Heart left ventricle (tissue), 16 donors: ENCODE measurements around the gene SH3TC1. TPM values are rescaled to one million over a fixed set of nuclear protein-coding genes. Genes with fewer than 3 reads are reported as not detected.
A peak's percentile ranks its signal among the peaks of the same experiment; 100 is the strongest.

Experiments
- ATAC-seq, 4 donors: fragments of 200-7000 bp; cut with Tn5 transposase; one replicate each; pipeline ENCODE4 v1.9.1; 2020 to 2022; ENCODE audit warnings: moderate library complexity in 4 of 4, mild to moderate bottlenecking in 3 of 4, moderate number of reproducible peaks in 1 of 4
- DNase-seq, 5 donors: peaks; one replicate each; pipeline ENCODE4 v3.0.0-alpha.2; 2020
- H3K27ac ChIP-seq, 12 donors: fragments of 200-600 bp; sonication (generic) in 4 of 12; one replicate each; pipeline versions ENCODE4 v1.5.0 to v1.8.0; 2016 to 2022; ENCODE audit warnings: mild to moderate bottlenecking in 2 of 12
- H3K27me3 ChIP-seq, 9 donors: fragments of 200-600 bp; sonication (generic) in 2 of 9; one replicate each; pipeline versions ENCODE4 v1.5.1 to v1.8.0; 2016 to 2022; ENCODE audit warnings: mild to moderate bottlenecking in 3 of 9
- H3K36me3 ChIP-seq, 9 donors: fragments of 200-600 bp; sonication (generic) in 2 of 9; one replicate each; pipeline versions ENCODE4 v1.5.0 to v1.8.0; 2018 to 2022; ENCODE audit warnings: mild to moderate bottlenecking in 2 of 9
- H3K4me1 ChIP-seq, 12 donors: fragments of 200-600 bp; sonication (generic) in 4 of 12; one replicate each; pipeline versions ENCODE4 v1.5.0 to v1.8.0; 2016 to 2022; ENCODE audit warnings: mild to moderate bottlenecking in 3 of 12
- H3K4me3 ChIP-seq, 12 donors: fragments of 200-600 bp; sonication (generic) in 4 of 12; one replicate each; pipeline versions ENCODE4 v1.5.0 to v1.8.0; 2017 to 2022; ENCODE audit warnings: mild to moderate bottlenecking in 9 of 12, moderate library complexity in 4 of 12
- H3K9me3 ChIP-seq, 12 donors: fragments of 200-600 bp; sonication (generic) in 4 of 12; one replicate each; pipeline versions ENCODE4 v1.5.0 to v1.8.0; 2016 to 2022; ENCODE audit warnings: mild to moderate bottlenecking in 1 of 12
- POLR2A ChIP-seq, 2 donors: fragments of 450-650 bp; IDR thresholded peaks; one replicate each; pipeline ENCODE4 v1.6.1; 2017; ENCODE audit warnings: antibody characterized with exemption in 2 of 2, mild to moderate bottlenecking in 2 of 2, moderate library complexity in 2 of 2
- WGBS, 4 donors: extraction: QIAGEN DNeasy Blood & Tissue Kit in 2 of 4; methylation state at CpG; one replicate each; pipeline versions ENCODE4 v1.1.5 to v1.1.7; 2013 to 2018; 5-methylcytosine and 5-hydroxymethylcytosine counted together
- intact Hi-C, 10 donors: fragments of 100-400 bp; cut with DNase I; formaldehyde crosslinking; loops; one replicate each; pipeline versions ENCODE4 v1.11.1 to v1.14.2; 2022
- polyA plus RNA-seq, 2 donors: library from polyadenylated mRNA; stranded (reverse); fragments of 200-250 nt; gene quantifications; one replicate each; pipeline ENCODE4 v1.2.3, GENCODE V29; 2013
- total RNA-seq, 9 donors: library from RNA; depleted of rRNA in 2 of 9; stranded (reverse); fragments of >200 nt in 2 of 9; fragmentation: NEBNext Ultra II Directional in 3 of 9; extraction: Animal tissue kit (Norgen Biotek cat#: 25700) in 3 of 9; gene quantifications; one replicate each; pipeline versions ENCODE4 v1.1.0 to v1.2.4, GENCODE V29; 2016 to 2023
- TF ChIP-seq, protein P1 (sequence below), 12 donors: fragments of 200-600 bp; sonication (generic) in 4 of 12; IDR thresholded peaks; one replicate each; pipeline versions ENCODE4 v1.5.0 to v1.8.0; 2018 to 2022; ENCODE audit warnings: antibody characterized with exemption in 12 of 12, mild to moderate bottlenecking in 5 of 12
- donor health status: ischemic (EF 13 %, LVEDD 7.1; RV severe dilation, severe dysfunction).
- donor health status: healthy with polysubstance abuse.
- donor health status: DM: no; HTN: yes; CAD: no.
- donor health status: DM: no; HTN: no; CAD: no.
- donor health status: ischemic (EF 25% LVEDD 6.9; RV normal size, moderate dysfunction).
- donor health status: ischemic (EF 25% LVEDD 5.7; RV mildly dilated, moderate dysfunction).
- donor health status: healthy.
- donor health status: DM: yes; HTN: yes; CAD: no.
- donor health status: ischemic (EF 35%, LVEDD 5.7; RV mildly dilated, moderate dysfunction).
- donor health status: nonischemic (EF 11% LVEDD 7.7; RV severe dilation, severe dysfunction).
- donor health status: DM: yes; HTN: yes; CAD: no.
- donor health status: PGD.
- donor health status: ischemic (EF 29% LVEDD 5.4; RV normal size, mild dysfunction).
- donor health status: nonischemic (EF 23%, LVEDD 6.1; RV moderate dilation, normal function).

SH3TC1 gene
- total and polyA plus RNA-seq, 11 donors: 5.8 to 45.9 (median 10.9) TPM

DNA sequence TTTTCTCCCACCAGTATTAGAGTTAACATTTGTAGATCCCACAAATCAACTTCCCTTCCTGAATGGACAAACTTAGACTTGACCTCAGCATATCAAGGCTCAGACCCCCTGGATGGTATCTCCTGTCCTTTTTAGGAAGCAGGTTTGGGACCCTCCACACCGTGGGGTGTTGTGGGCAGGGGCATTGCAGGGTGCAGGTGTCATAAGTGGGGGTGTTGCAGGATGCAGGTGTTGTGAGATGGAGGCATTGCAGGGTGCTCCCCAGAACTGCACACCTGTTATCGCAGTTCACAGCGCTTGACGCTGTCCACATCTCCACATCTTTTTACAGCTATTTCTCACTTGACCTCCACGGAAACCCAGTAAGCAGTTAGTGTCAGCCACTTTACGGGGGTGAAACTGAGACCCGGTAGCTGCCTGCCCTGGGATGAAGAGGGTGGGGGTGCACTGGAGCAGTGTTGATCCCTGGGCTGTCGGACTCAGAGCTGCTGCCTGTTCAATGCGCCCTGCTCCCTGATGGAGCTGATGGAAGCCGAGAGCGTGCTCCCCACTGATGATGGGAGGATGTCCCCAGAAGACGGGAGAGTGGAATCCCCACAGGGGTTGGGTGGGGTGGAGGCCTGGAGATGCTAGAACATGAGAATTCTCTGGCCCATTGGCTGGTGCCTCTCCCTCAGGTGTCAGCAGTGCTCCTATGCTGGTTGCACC lies 25.3 kb downstream of the SH3TC1 start:
- 86 to 91% (median 88%) methylated on average over 12 of the region's 12 CpGs for WGBS, 4 donors
- TF ChIP-seq POLR2A (IDR thresholded peaks at IDR 0.05): no peak
- TF ChIP-seq, protein P1, sequence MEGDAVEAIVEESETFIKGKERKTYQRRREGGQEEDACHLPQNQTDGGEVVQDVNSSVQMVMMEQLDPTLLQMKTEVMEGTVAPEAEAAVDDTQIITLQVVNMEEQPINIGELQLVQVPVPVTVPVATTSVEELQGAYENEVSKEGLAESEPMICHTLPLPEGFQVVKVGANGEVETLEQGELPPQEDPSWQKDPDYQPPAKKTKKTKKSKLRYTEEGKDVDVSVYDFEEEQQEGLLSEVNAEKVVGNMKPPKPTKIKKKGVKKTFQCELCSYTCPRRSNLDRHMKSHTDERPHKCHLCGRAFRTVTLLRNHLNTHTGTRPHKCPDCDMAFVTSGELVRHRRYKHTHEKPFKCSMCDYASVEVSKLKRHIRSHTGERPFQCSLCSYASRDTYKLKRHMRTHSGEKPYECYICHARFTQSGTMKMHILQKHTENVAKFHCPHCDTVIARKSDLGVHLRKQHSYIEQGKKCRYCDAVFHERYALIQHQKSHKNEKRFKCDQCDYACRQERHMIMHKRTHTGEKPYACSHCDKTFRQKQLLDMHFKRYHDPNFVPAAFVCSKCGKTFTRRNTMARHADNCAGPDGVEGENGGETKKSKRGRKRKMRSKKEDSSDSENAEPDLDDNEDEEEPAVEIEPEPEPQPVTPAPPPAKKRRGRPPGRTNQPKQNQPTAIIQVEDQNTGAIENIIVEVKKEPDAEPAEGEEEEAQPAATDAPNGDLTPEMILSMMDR (IDR thresholded peaks at IDR 0.05): no peak
- ATAC-seq (no peak), DNase-seq (peak in 1 of 5 donors; percentile 26)
- Histone ChIP-seq H3K36me3 (peaks cover 0 to 79% (median 13%) of the 10 kb centered on the region in 9 donors), H3K4me3 (no peak overlapping the region), H3K27me3 (no peaks in the 10 kb centered on the region), H3K4me1 (peaks cover 0 to 63% (median 9%) of the 10 kb centered on the region in 12 donors), H3K27ac (no peak overlapping the region), H3K9me3 (peaks cover 0 to 5% (median 0%) of the 10 kb centered on the region in 12 donors)
- intact Hi-C loops: loop anchor here in 2 of 10 donors (10.0 kb wide), 1 partner anchor 50 kb away; no protein-coding TSS in a partner anchor

GRCh38 chr4:8224975-8225625 lies 26.0 kb downstream of the SH3TC1 start:
- peaks cover 0 to 5% (median 0%) of the 10 kb centered on the region in 12 donors for H3K9me3 ChIP-seq
- intact Hi-C loops: loop anchor here in 2 of 10 donors (10.0 kb wide), 1 partner anchor 50 kb away; no protein-coding TSS in a partner anchor
- DNase-seq (peak in 1 of 5 donors; percentile 43), ATAC-seq (no peak)
- peaks cover 0 to 60% (median 9%) of the 10 kb centered on the region in 12 donors for H3K4me1 ChIP-seq
- TF ChIP-seq POLR2A (IDR thresholded peaks at IDR 0.05): no peak
- TF ChIP-seq, protein P1 (IDR thresholded peaks at IDR 0.05): no peak
- no peak overlapping the region for H3K27ac ChIP-seq
- peaks cover 0 to 72% (median 13%) of the 10 kb centered on the region in 9 donors for H3K36me3 ChIP-seq
- no peak overlapping the region for H3K4me3 ChIP-seq
- no peaks in the 10 kb centered on the region for H3K27me3 ChIP-seq
- 68 to 89% (median 82%) methylated on average over 12 of the region's 12 CpGs for WGBS, 4 donors

DNA sequence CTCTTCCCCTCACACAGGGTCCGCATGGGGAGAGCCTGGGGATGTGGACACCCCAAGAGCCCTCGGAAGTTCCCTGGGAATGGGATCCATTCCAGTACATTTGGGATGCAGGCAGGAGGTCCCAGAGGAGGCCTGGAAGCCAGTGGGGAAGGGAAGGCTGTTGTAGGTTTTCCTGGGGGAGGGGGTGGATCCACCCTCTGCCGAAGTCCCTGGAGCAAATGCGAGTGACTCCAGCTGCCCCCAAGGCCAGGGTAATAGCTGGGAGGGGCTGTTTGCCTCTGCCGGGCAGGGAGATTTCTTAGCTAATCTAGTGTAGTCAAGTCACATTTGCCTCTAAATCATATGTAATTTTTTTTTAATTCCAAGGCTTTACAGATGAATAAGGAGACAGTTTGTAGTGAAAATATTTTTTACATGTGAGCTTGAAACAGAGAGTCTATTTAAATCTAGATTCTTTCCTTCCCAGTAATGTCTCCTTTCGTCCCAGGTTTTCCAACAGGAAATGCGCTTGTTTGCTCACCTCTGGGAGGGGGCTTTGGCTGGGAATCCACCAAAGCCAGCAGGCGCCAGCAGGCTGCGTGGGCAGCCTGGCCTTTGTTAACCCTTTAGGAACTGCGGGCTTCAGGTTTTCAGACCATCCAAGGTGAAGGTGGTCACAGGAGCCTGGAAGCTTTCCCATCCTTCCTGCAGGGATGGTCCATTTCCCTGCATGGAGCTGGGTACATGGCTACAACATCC lies 26.8 kb downstream of the SH3TC1 start:
- Histone ChIP-seq H3K4me3 (no peak overlapping the region), H3K27ac (no peak overlapping the region), H3K36me3 (peaks cover 0 to 66% (median 13%) of the 10 kb centered on the region in 9 donors), H3K9me3 (peaks cover 0 to 3% (median 0%) of the 10 kb centered on the region in 12 donors), H3K4me1 (peaks cover 0 to 52% (median 9%) of the 10 kb centered on the region in 12 donors), H3K27me3 (no peaks in the 10 kb centered on the region)
- ATAC-seq: no peak
- 59 to 63% (median 61%) methylated on average over 9 to 10 of the region's 10 CpGs for whole genome bisulfite sequencing, 4 donors
- intact Hi-C loops: loop anchor here in 2 of 10 donors (10.0 kb wide), 1 partner anchor 51 kb away; no protein-coding TSS in a partner anchor
- peak in 1 of 5 donors; percentile 40 for DNase-seq
- TF ChIP-seq, protein P1 (IDR thresholded peaks at IDR 0.05): no peak
- no peak for TF ChIP-seq POLR2A (IDR thresholded peaks at IDR 0.05)
